Stromal cell of bone marrow (primary cell): ENCODE results near the gene TMEM91.

Source experiments
- DNase-seq: peaks from one replicate; pipeline ENCODE4 v3.0.0-alpha.2; 2012; ENCODE audit warnings: low read depth

TMEM91 gene

GRCh38 chr19:41431426-41432386, 55.4 kb downstream of the TMEM91 start:
- DNase-seq = no peak

- no peak for DNase-seq
Observed at GRCh38 chr19:41433171-41433570, 56.8 kb downstream of the TMEM91 start.
